Large intestine (tissue), 3 donors: ENCODE data around the gene GTF2H2C. TPM values are rescaled to one million over a fixed set of nuclear protein-coding genes. Genes with fewer than 3 reads are reported as not detected.
A peak's percentile ranks its signal among the peaks of the same experiment; 100 is the strongest.
"Not testable (repeated sequence)": the region's sequence is repeated elsewhere in the genome, so short reads cannot be mapped to it uniquely, and the experiment has no call there.

Experiments used
- DNase-seq, 2 donors: peaks; one replicate each; pipeline versions ENCODE4 v3.0.0 to v3.0.0-alpha.2; 2013
- H3K27ac ChIP-seq: one replicate; pipeline ENCODE4 v1.5.1; 2013; ENCODE audit warnings: low read length
- H3K27me3 ChIP-seq: 2 replicates; pipeline ENCODE4 v1.6.1; 2013; ENCODE audit warnings: low read length; ENCODE audit not compliant: control insufficient read depth, insufficient read depth
- H3K36me3 ChIP-seq: 2 replicates; pipeline ENCODE4 v1.6.1; 2013; ENCODE audit warnings: low read length; ENCODE audit not compliant: control insufficient read depth, insufficient read depth
- H3K4me1 ChIP-seq: one replicate; pipeline ENCODE4 v1.6.1; 2013; ENCODE audit warnings: low read length; ENCODE audit not compliant: control insufficient read depth, insufficient read depth
- H3K4me3 ChIP-seq: one replicate; pipeline ENCODE4 v1.5.1; 2013; ENCODE audit warnings: low read length
- H3K9me3 ChIP-seq: one replicate; pipeline ENCODE4 v1.6.1; 2013; ENCODE audit warnings: mild to moderate bottlenecking, low read depth, low read length, moderate library complexity; ENCODE audit not compliant: control insufficient read depth
- WGBS: methylation state at CpG from one replicate; pipeline ENCODE4 v1.1.5; 2013; ENCODE audit warnings: low lambda C conversion rate; ENCODE audit not compliant: insufficient coverage; 5-methylcytosine and 5-hydroxymethylcytosine counted together
- polyA plus RNA-seq: library from polyadenylated mRNA; unstranded; fragments of 120-200 nt; gene quantifications from one replicate; pipeline ENCODE4 v1.2.1, GENCODE V29; 2013

GTF2H2C gene
- polyA plus RNA-seq, 1 donor = 61.1 TPM

DNA sequence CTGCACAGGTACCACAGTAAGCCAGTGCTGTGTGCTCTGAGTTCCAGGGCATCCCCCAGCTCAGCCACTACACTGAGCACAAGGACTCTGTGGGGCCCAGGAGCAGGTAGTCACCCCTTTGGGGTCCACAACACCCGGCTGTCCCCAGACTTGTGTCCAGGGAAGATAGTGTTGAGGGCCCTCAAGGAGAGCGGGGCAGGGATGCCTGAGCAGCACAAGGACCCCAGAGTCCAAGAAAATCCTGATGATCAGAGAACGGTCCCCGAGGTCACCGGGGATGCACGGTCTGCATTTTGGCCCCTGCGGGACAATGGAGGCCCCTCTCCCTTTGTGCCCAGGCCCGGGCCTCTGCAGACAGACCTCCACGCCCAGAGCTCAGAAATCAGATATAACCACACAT is 71.9 kb downstream of the GTF2H2C start:
- H3K4me1 ChIP-seq, H3K27ac ChIP-seq, H3K27me3 ChIP-seq, H3K9me3 ChIP-seq, H3K36me3 ChIP-seq, H3K4me3 ChIP-seq: not testable (repeated sequence)
- WGBS = no CpG with 5 or more reads among the region's 9 CpGs
- DNase-seq = peak in 1 of 2 donors; percentile 0

Other genes starting within 250 kb of the GTF2H2C start
- gene CCDC125, start 227.4 kb upstream of the GTF2H2C start, polyA plus RNA-seq = 15.1 TPM
- 68.0 TPM for gene AK6, start 190.7 kb upstream of the GTF2H2C start, polyA plus RNA-seq
- 73.3 TPM for gene TAF9, start 190.7 kb upstream of the GTF2H2C start, polyA plus RNA-seq
- gene RAD17, start 190.4 kb upstream of the GTF2H2C start, polyA plus RNA-seq = 28.6 TPM
- 42.0 TPM for gene MARVELD2, start 145.1 kb upstream of the GTF2H2C start, polyA plus RNA-seq
- 85.5 TPM for gene OCLN, start 67.4 kb upstream of the GTF2H2C start, polyA plus RNA-seq